IMR-90 (cell line): ENCODE results near the gene DHRSX.

Source experiments
- BHLHE40 ChIP-seq: fragments of 150-350 bp; IDR thresholded peaks from 2 replicates; pipeline ENCODE4 v1.6.1; 2016; ENCODE audit warnings: mild to moderate bottlenecking, low read depth, low read length
- CEBPB ChIP-seq: IDR thresholded peaks from 2 replicates; pipeline ENCODE4 v1.6.1; 2012; ENCODE audit warnings: low read depth, low read length, improper control_type of control experiment
- CHD1 ChIP-seq: IDR thresholded peaks from 2 replicates; pipeline ENCODE4 v1.6.1; 2012; ENCODE audit warnings: low read depth, low read length, improper control_type of control experiment
- CTCF ChIP-seq: conservative IDR thresholded peaks from 2 replicates; pipeline ENCODE4 v1.5.1; 2012; ENCODE audit warnings: mild to moderate bottlenecking, low read depth, low read length, improper control_type of control experiment
- ELK1 ChIP-seq: fragments of 150-350 bp; IDR thresholded peaks from 2 replicates; pipeline ENCODE4 v1.6.1; 2016; ENCODE audit warnings: low read depth, mild to moderate bottlenecking, low read length, moderate library complexity, borderline replicate concordance
- MAFK ChIP-seq: IDR thresholded peaks from 2 replicates; pipeline ENCODE4 v1.6.1; 2012; ENCODE audit warnings: low read depth, low read length, improper control_type of control experiment
- MAZ ChIP-seq: IDR thresholded peaks from 2 replicates; pipeline ENCODE4 v1.6.1; 2012; ENCODE audit warnings: low read depth, mild to moderate bottlenecking, low read length, improper control_type of control experiment, moderate library complexity, borderline replicate concordance
- POLR2A ChIP-seq: IDR thresholded peaks from 2 replicates; pipeline ENCODE4 v1.6.1; 2012; ENCODE audit warnings: mild to moderate bottlenecking, low read depth, low read length
- RAD21 ChIP-seq: IDR thresholded peaks from 2 replicates; pipeline ENCODE4 v1.6.1; 2012; ENCODE audit warnings: low read length, improper control_type of control experiment
- RCOR1 ChIP-seq: IDR thresholded peaks from 2 replicates; pipeline ENCODE4 v1.6.1; 2012; ENCODE audit warnings: mild to moderate bottlenecking, low read length, improper control_type of control experiment; ENCODE audit not compliant: insufficient replicate concordance
- RFX5 ChIP-seq: IDR thresholded peaks from 2 replicates; pipeline ENCODE4 v1.8.0; 2012; ENCODE audit warnings: low read depth, mild to moderate bottlenecking, low read length, moderate library complexity
- SMC3 ChIP-seq: fragments of 150-350 bp; IDR thresholded peaks from 2 replicates; pipeline ENCODE4 v1.6.1; 2016; ENCODE audit warnings: low read depth, mild to moderate bottlenecking, antibody characterized with exemption, low read length, moderate library complexity
- USF2 ChIP-seq: fragments of 150-350 bp; IDR thresholded peaks from 2 replicates; pipeline ENCODE4 v1.6.1; 2017; ENCODE audit warnings: mild to moderate bottlenecking, antibody characterized with exemption, low read length, low read depth

GRCh38 chrX:2408856-2409255 is 91.9 kb downstream of the DHRSX start:
- TF ChIP-seq POLR2A (no peak), CTCF (no peak), USF2 (no peak), RAD21 (no peak), RCOR1 (no peak), RFX5 (no peak), MAFK (no peak), MAZ (no peak), BHLHE40 (no peak), CEBPB (no peak), CHD1 (no peak), SMC3 (no peak), ELK1 (no peak)
